KMS-11 (cell line): ENCODE measurements around the gene ARID1B.

Experiments
- H2AFZ ChIP-seq: fragments of 200-600 bp; sonication (generic); 2 replicates; pipeline ENCODE4 v1.6.1; 2016; ENCODE audit warnings: antibody characterized with exemption, mixed run types, low read depth
- H3K27ac ChIP-seq: fragments of 200-600 bp; sonication (generic); 2 replicates; pipeline ENCODE4 v1.6.1; 2016; ENCODE audit warnings: mild to moderate bottlenecking, mixed run types
- H3K27me3 ChIP-seq: fragments of 200-600 bp; sonication (generic); 2 replicates; pipeline ENCODE4 v1.6.1; 2017; ENCODE audit warnings: mild to moderate bottlenecking, low read depth, mixed run types, moderate library complexity; ENCODE audit not compliant: insufficient read depth
- H3K36me3 ChIP-seq: fragments of 200-600 bp; sonication (generic); 2 replicates; pipeline ENCODE4 v1.6.1; 2017; ENCODE audit warnings: mild to moderate bottlenecking, mixed run types; ENCODE audit not compliant: insufficient read depth
- H3K4me1 ChIP-seq: fragments of 200-600 bp; sonication (generic); 2 replicates; pipeline ENCODE4 v1.6.1; 2016; ENCODE audit warnings: mild to moderate bottlenecking, low read depth, mixed run types; ENCODE audit not compliant: poor library complexity, severe bottlenecking
- H3K4me2 ChIP-seq: fragments of 200-600 bp; sonication (generic); 2 replicates; pipeline ENCODE4 v1.7.0; 2016; ENCODE audit warnings: mild to moderate bottlenecking, mixed run types
- H3K4me3 ChIP-seq: fragments of 200-600 bp; sonication (generic); IDR thresholded peaks from 2 replicates; pipeline ENCODE4 v1.6.1; 2017; ENCODE audit warnings: low read depth, low read length, mixed read lengths; ENCODE audit not compliant: insufficient read depth
- H3K79me2 ChIP-seq: fragments of 200-600 bp; sonication (generic); 2 replicates; pipeline ENCODE4 v1.6.1; 2016; ENCODE audit warnings: low read depth, mixed run types; ENCODE audit not compliant: insufficient read depth
- H3K9ac ChIP-seq: fragments of 200-600 bp; sonication (generic); 2 replicates; pipeline ENCODE4 v1.6.1; 2016; ENCODE audit warnings: mild to moderate bottlenecking, mixed run types
- H4K20me1 ChIP-seq: fragments of 200-600 bp; sonication (generic); 2 replicates; pipeline ENCODE4 v1.6.1; 2016; ENCODE audit warnings: mild to moderate bottlenecking, mixed run types; ENCODE audit not compliant: insufficient read depth
- TF ChIP-seq, protein P1 (sequence below): fragments of 200-600 bp; sonication (generic); conservative IDR thresholded peaks from 2 replicates; pipeline ENCODE4 v1.6.1; 2017; ENCODE audit warnings: low read depth, mild to moderate bottlenecking, antibody characterized with exemption, low read length, moderate library complexity, mixed read lengths

The ARID1B gene

GRCh38 chr6:157259443-157259842 lies 482.3 kb downstream of the ARID1B start:
- Histone ChIP-seq H3K79me2 (no peaks in the 10 kb centered on the region), H3K36me3 (no peaks in the 10 kb centered on the region), H3K9ac (no peak overlapping the region), H3K4me3 (no peak overlapping the region), H3K27ac (no peak overlapping the region), H2AFZ (no peak overlapping the region), H3K4me2 (no peak overlapping the region), H3K27me3 (no peaks in the 10 kb centered on the region), H3K4me1 (peaks cover 3% of the 10 kb centered on the region), H4K20me1 (no peaks in the 10 kb centered on the region)
- TF ChIP-seq, protein P1, sequence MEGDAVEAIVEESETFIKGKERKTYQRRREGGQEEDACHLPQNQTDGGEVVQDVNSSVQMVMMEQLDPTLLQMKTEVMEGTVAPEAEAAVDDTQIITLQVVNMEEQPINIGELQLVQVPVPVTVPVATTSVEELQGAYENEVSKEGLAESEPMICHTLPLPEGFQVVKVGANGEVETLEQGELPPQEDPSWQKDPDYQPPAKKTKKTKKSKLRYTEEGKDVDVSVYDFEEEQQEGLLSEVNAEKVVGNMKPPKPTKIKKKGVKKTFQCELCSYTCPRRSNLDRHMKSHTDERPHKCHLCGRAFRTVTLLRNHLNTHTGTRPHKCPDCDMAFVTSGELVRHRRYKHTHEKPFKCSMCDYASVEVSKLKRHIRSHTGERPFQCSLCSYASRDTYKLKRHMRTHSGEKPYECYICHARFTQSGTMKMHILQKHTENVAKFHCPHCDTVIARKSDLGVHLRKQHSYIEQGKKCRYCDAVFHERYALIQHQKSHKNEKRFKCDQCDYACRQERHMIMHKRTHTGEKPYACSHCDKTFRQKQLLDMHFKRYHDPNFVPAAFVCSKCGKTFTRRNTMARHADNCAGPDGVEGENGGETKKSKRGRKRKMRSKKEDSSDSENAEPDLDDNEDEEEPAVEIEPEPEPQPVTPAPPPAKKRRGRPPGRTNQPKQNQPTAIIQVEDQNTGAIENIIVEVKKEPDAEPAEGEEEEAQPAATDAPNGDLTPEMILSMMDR: no peak
